ENCODE results near the gene NBAS. TPM values are rescaled to one million over a fixed set of nuclear protein-coding genes. Genes with fewer than 3 reads are reported as not detected.
"Not testable (repeated sequence)": the region's sequence is repeated elsewhere in the genome, so short reads cannot be mapped to it uniquely, and the experiment has no call there.

NBAS gene
- total RNA-seq, 4 donors from 2014 or later, result 22.8 to 32.0 (median 23.7) TPM

- Histone ChIP-seq H3K36me3 (peaks cover 0 to 38% (median 0%) of the 10 kb centered on the region in 3 donors), H3K9me3 (no peaks in the 10 kb centered on the region), H3K4me3 (no peak overlapping the region), H3K27me3 (no peaks in the 10 kb centered on the region), H3K27ac (no peak overlapping the region), H3K4me1 (no peaks in the 10 kb centered on the region)
- no peak for DNase-seq
- TF ChIP-seq POLR2A (IDR thresholded peaks at IDR 0.05) (no peak), CTCF (IDR thresholded peaks at IDR 0.05) (no peak)
- intact Hi-C loops (cut with DNase I), result no loop called here
- 88 to 94% methylated on average over 1 of the region's 1 CpG for WGBS, 2 donors
Measured at GRCh38 chr2:15407666-15408065, 153.5 kb downstream of the NBAS start.

GRCh38 chr2:15404511-15404910 lies 156.6 kb downstream of the NBAS start:
- DNase-seq; H3K4me3 ChIP-seq; H3K27ac ChIP-seq; H3K27me3 ChIP-seq; H3K9me3 ChIP-seq; H3K4me1 ChIP-seq; intact Hi-C loops (cut with DNase I): not testable (repeated sequence)
- WGBS, 2 donors, result 97 to 98% methylated on average over 9 of the region's 9 CpGs
- H3K36me3 ChIP-seq, result peaks cover 0 to 12% (median 0%) of the 10 kb centered on the region in 3 donors

- intact Hi-C loops (cut with DNase I), result no loop called here
- Histone ChIP-seq H3K27ac (no peak overlapping the region), H3K4me1 (no peaks in the 10 kb centered on the region), H3K36me3 (peaks cover 0 to 28% (median 0%) of the 10 kb centered on the region in 3 donors), H3K9me3 (no peaks in the 10 kb centered on the region), H3K27me3 (no peaks in the 10 kb centered on the region), H3K4me3 (no peak overlapping the region)
- WGBS, 2 donors, result 79 to 87% methylated on average over 5 of the region's 5 CpGs
- no peak for DNase-seq
- TF ChIP-seq CTCF (IDR thresholded peaks at IDR 0.05), result no peak
- no peak for TF ChIP-seq POLR2A (IDR thresholded peaks at IDR 0.05)
Measured at GRCh38 chr2:15400240-15400826, 160.8 kb downstream of the NBAS start.

GRCh38 chr2:15399241-15399640 lies 161.9 kb downstream of the NBAS start:
- H3K4me3 ChIP-seq, result no peak overlapping the region
- 91 to 100% methylated on average over 1 of the region's 1 CpG for WGBS, 2 donors
- H3K36me3 ChIP-seq, result peaks cover 0 to 39% (median 0%) of the 10 kb centered on the region in 3 donors
- intact Hi-C loops (cut with DNase I), result no loop called here
- TF ChIP-seq CTCF (IDR thresholded peaks at IDR 0.05), result no peak
- no peak for TF ChIP-seq POLR2A (IDR thresholded peaks at IDR 0.05)
- H3K4me1 ChIP-seq, result no peaks in the 10 kb centered on the region
- no peak for DNase-seq
- H3K27ac ChIP-seq, result no peak overlapping the region
- no peaks in the 10 kb centered on the region for H3K27me3 ChIP-seq
- no peaks in the 10 kb centered on the region for H3K9me3 ChIP-seq

- Histone ChIP-seq H3K4me1 (no peaks in the 10 kb centered on the region), H3K36me3 (peaks cover 0 to 66% (median 0%) of the 10 kb centered on the region in 3 donors), H3K4me3 (no peak overlapping the region), H3K27ac (no peak overlapping the region), H3K9me3 (no peaks in the 10 kb centered on the region), H3K27me3 (no peaks in the 10 kb centered on the region)
- 28 to 79% methylated on average over 1 of the region's 1 CpG for WGBS, 2 donors
- intact Hi-C loops (cut with DNase I), result no loop called here
- DNase-seq, result no peak
- TF ChIP-seq POLR2A (IDR thresholded peaks at IDR 0.05), result no peak
- TF ChIP-seq CTCF (IDR thresholded peaks at IDR 0.05), result no peak
Measured at GRCh38 chr2:15391751-15392150, 169.4 kb downstream of the NBAS start.

- intact Hi-C loops (cut with DNase I), result no loop called here
- Histone ChIP-seq H3K9me3 (no peaks in the 10 kb centered on the region), H3K27me3 (no peaks in the 10 kb centered on the region), H3K4me1 (no peaks in the 10 kb centered on the region), H3K4me3 (no peak overlapping the region), H3K36me3 (peaks cover 0 to 57% (median 0%) of the 10 kb centered on the region in 3 donors), H3K27ac (no peak overlapping the region)
- no peak for DNase-seq
- TF ChIP-seq POLR2A (IDR thresholded peaks at IDR 0.05) (no peak), CTCF (IDR thresholded peaks at IDR 0.05) (no peak)
- 41 to 49% methylated on average over 3 of the region's 3 CpGs for WGBS, 2 donors
Measured at GRCh38 chr2:15389895-15390294, 171.2 kb downstream of the NBAS start.

All from esophagus squamous epithelium (tissue), 5 donors.